ENCODE data around the gene SLC8A1.

GRCh38 chr2:40160751-40161218, 291.1 kb downstream of the SLC8A1 start:
- TF ChIP-seq POLR2A (IDR thresholded peaks at IDR 0.05; ENCODE audit: low read length) (no peak), GATA1 (IDR thresholded peaks at IDR 0.05; ENCODE audit: low read depth, low read length) (no peak)

Data from erythroblast (primary cell).